Measurements from ENCODE around the gene RIGI.
"Not testable (repeated sequence)": the region's sequence is repeated elsewhere in the genome, so short reads cannot be mapped to it uniquely, and the experiment has no call there.

The RIGI gene

DNA sequence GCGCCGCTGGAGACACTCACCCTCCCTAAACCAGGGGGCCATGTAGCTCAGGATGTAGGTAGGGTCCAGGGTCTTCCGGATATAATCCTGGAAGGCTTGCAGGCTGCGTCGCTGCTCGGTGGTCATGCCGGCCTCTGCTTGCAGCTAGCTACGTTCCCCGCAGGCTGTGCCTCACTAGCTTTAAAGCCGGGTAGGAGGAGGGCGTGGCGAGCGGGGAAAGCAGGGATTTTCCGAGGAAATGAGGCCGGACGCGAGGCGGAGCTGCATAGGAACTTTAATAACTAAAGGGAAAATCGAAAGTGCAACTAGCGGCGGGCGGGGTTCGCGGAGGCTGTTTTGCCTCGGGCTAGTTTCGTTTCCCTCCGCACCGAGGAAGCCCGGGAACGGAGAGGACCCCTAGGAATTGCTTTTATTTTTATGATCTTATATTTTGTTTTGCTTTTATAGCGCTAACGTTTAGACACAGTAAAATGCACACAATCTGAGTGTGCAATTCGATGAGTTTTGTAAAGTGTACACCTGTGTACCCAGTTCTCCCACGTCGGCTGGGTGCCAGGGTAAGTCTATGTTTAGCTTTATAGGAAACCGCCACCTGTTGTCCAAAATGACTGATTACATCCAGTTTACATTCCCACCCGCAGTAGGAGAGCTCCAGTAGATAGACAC lies at the start of gene RIGI:
TSS of gene RIGI (minus strand) at position 156 of the 666 bp plus-strand sequence. CDS start at position 126, 30 bp downstream.
- DNase-seq, result peak; percentile 73 to 82

- DNase-seq, result no peak
Observed at GRCh38 chr9:32574858-32575257, 48.9 kb upstream of the RIGI start.

- no peak for DNase-seq
Observed at GRCh38 chr9:32573821-32574220, 47.8 kb upstream of the RIGI start.

GRCh38 chr9:32572900-32573523 lies 47.0 kb upstream of the RIGI start, which contains the start of gene NDUFB6:
Gene NDUFB6 (minus strand): TSS chr9:32573159. CDS start chr9:32573060, 99 bp downstream.
- peak; percentile 92 to 94 for DNase-seq

- DNase-seq, result peak; percentile 43 to 58
Observed at GRCh38 chr9:32571969-32572899, 46.2 kb upstream of the RIGI start.

GRCh38 chr9:32570262-32570661 lies 44.3 kb upstream of the RIGI start:
- DNase-seq, result no peak

GRCh38 chr9:32566770-32567169 lies 40.8 kb upstream of the RIGI start:
- DNase-seq, result no peak

GRCh38 chr9:32565967-32566366 lies 40.0 kb upstream of the RIGI start:
- no peak for DNase-seq

GRCh38 chr9:32558408-32558934 lies 32.5 kb upstream of the RIGI start:
- DNase-seq, result no peak

- DNase-seq, result no peak
Observed at GRCh38 chr9:32554591-32554990, 28.6 kb upstream of the RIGI start.

DNA sequence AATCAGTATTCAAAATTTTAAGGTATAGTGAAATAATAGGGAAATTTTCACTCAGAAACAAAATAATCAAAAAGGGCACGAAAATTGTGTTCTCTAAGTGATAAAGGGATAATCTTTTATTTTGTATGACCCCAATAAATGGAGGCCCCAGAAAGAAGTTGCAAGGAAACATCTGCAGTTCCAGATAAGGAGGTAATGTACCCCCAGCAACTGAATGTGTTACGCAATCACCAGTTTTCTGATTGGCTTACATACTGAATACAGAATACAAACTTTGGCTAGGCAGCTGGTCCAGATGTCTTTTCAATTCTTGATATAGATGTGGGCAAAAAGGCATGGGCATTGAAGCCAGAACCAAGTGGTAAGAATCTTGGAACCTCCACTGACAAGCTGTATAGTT lies 28.1 kb upstream of the RIGI start:
- DNase-seq, result no peak

DNA sequence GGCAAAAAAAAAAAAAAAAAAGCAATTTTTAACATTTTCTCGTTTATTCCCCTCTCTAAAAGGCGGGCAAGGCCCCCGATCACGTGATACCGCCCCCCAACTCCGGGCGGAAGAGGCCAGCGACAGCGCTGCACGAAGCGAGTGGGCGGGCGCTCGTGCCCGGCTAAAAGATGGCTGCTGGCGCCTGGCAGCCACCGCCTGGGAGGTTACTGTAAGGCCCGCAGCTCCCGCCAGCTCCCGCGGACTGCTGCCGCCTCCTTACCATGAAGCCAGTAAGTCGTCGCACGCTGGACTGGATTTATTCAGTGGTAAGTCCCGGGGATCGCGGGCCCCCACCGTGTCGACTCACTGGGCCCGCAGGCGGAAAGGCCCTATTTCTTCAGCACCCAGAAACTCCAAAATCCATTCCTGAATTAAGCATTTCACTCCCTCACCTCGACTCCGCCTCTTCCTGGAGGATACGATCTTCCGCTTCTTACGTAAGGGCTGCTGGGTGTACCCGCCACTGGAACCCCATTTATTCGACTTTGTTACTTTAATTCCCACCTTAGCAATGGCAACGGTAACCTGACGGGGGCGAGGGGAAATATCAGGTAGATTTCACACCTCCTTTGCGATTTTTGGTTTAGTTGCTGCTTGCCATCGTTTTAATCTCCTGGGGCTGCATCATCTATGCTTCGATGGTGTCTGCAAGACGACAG lies 26.3 kb upstream of the RIGI start, which contains the start of the genes SMIM27 and TOPORS:
TSS of gene SMIM27 (plus strand) at position 156 of the 701 bp plus-strand sequence. CDS start at position 264, 108 bp downstream.
TSS of gene TOPORS (minus strand) at position 415 of the 701 bp plus-strand sequence. CDS start at position 265, 150 bp downstream.
- peak; percentile 88 to 91 for DNase-seq

GRCh38 chr9:32551276-32552051 lies 25.5 kb upstream of the RIGI start:
- peak in 1 of 2 experiments; percentile 38 for DNase-seq

DNA sequence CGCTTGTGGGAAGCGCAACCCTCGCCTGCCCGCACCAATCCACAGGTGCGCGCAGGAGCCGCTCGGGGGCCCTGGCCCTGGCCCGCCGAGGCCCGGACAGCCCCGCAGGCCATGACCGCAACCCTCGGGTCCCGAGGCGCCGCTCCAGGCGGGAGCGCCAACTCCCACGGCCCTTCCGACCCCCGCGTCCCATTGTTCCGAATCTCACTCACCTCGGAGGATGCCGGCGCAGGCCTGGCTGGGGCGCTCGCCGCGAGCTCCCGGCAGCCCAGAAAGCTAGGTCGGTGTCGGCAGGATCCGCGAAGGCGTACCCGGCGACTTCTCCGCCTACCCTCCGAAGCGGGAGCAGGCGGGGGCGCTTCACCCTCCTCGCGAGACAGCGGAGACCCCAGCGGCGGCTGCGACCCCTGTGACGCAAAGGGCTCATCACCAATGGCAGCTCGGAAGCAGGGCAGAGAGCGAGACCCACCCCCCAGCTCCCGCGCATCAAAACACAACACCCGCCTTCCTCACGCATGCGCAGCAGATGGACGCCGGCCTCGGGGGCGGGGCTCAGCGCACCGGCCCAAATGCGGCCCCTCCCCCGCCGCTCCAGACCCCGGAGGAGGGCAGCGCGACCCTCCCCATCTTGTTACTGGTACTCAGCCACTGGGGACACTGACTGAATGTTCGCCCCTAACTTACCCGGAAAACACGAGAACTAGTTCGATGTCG lies 24.7 kb upstream of the RIGI start:
- DNase-seq, result peak; percentile 97 to 98

DNA sequence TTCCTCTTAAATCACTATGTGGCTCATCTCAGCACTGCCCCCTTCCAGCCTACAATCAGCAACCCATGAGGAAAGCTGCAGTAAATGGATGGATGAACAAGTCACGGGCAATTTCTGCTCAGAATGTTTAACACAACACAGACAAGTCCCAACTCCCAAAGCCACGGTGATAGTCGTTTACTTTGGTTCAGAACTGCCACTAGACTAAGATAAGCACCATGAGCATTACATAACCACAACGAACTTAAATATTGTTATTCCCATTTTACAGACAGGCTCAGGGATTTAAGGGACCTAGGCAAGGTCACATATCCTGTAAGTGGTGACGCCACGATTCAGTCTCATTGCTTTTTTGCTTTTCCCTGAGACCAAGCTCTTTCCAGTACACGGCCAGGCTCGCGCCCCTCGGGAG lies 24.2 kb upstream of the RIGI start:
- DNase-seq, result no peak

DNA sequence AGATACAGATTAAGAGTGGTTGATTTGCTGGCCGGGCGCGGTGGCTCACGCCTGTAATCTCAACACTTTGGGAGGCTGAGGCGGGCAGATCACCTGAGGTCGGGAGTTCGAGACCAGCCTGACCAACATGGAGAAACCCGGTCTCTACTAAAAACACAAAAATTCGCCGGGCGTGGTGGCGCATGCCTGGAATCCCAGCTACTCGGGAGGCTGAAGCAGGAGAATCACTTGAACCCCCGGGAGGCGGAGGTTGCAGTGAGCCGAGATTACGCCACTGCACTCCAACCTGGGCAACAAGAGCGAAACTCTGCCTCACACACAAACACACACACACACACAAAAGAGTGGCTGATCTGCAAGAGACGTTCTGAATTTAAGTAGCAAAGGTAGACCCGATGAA lies 22.2 kb upstream of the RIGI start:
- DNase-seq, result not testable (repeated sequence)

DNA sequence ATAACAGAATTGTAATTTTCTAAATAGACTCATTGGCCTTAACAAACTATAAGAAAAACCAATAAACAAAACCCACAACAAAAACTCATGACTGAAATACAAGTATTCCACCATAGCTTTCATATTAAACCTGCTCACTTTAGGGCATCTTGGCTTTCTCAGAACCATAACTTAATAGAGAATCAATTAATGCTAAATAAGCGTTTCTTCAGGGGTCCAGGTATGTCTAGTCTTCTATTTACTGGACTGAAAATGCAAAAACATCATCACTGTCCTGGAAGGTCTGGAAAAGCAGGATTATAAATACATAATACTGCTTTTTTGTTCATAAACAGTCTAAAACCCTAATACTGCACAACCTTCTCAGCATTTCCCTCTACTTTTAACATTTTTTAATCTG lies 19.9 kb upstream of the RIGI start:
- DNase-seq, result no peak

GRCh38 chr9:32543047-32543446 lies 17.1 kb upstream of the RIGI start:
- DNase-seq, result no peak

GRCh38 chr9:32533816-32534215 lies 7.8 kb upstream of the RIGI start:
- DNase-seq, result no peak

DNA sequence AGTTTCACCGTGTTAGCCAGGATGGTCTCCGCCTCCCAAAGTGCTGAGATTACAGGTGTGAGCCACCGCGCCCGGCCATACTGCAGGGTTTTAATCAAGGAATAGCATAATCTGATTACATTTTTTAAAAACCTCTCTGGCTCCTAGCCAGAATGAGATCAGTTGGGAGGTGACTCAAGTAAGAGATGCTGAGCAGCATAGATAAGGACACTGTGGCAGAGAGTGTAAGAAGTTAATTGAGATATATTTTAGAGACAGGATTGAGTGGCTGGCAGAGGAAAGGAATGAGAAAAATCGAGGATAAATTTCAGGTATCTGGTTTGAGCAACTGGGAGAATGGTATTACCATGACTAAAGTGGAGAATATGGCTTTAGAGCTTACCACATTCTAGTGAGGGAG lies 7.3 kb upstream of the RIGI start:
- no peak for DNase-seq

- DNase-seq, result no peak
Observed at GRCh38 chr9:32526707-32527048, 682 bp upstream of the RIGI start.
